ENCODE data around the gene SULF2. TPM values are rescaled to one million over a fixed set of nuclear protein-coding genes. Genes with fewer than 3 reads are reported as not detected.

The SULF2 gene
- total RNA-seq, 1 donor from 2014 or later: 0.66 TPM

- intact Hi-C loops (cut with micrococcal nuclease): loop anchor here (2.0 to 5.0 kb wide), 3 partner anchors 34 to 254 kb away; partner anchors contain the start of gene ZMYND8
Observed at GRCh38 chr20:47611785-47612184, 173.5 kb downstream of the SULF2 start.

DNA sequence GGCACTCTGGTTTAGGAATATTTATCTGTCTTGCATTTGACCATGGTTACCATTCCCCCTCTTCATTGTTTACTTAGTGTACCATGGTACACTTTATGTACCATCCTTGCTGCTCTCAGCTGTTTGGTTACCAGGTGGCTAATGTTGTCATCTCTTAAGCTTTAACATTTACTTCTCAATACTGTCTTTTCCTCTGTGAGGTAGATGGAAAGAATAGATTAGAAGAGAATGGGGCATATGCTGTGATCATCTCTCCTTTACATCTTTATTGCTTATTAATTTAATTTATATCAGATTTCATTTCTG, 174.4 kb downstream of the SULF2 start:
- intact Hi-C loops (cut with micrococcal nuclease): loop anchor here (1.0 to 5.0 kb wide), 4 partner anchors 10 to 254 kb away; partner anchors contain the start of gene ZMYND8

- intact Hi-C loops (cut with micrococcal nuclease): loop anchor here (1.0 to 5.0 kb wide), 4 partner anchors 11 to 253 kb away; partner anchors contain the start of gene ZMYND8
Observed at GRCh38 chr20:47610247-47610944, 174.9 kb downstream of the SULF2 start.

GRCh38 chr20:47609001-47609400, 176.3 kb downstream of the SULF2 start:
- intact Hi-C loops (cut with micrococcal nuclease): no loop called here

All from T-helper 2 cell treated with Interferon-gamma antibody and Interleukin-4, amounts not matched to agents 100 ng/mL and 5 ng/mL, for 36 hours (primary cell).